HEK293 (cell line): Measurements from ENCODE around the gene CNPY4.

Source experiments
- FEZF1 ChIP-seq: fragments of 450-650 bp; formaldehyde crosslinking; IDR thresholded peaks from 2 replicates; pipeline ENCODE4 v1.5.1; 2016; ENCODE audit warnings: missing biosample characterization, missing genetic modification characterization
- GLIS1 ChIP-seq: fragments of 450-650 bp; formaldehyde crosslinking; IDR thresholded peaks from 2 replicates; pipeline ENCODE4 v1.5.1; 2016; ENCODE audit warnings: missing biosample characterization, missing genetic modification characterization
- HIC1 ChIP-seq: fragments of 450-650 bp; formaldehyde crosslinking; IDR thresholded peaks from 2 replicates; pipeline ENCODE4 v1.5.1; 2016; ENCODE audit warnings: missing biosample characterization, missing genetic modification characterization
- KLF1 ChIP-seq: fragments of 450-650 bp; formaldehyde crosslinking; IDR thresholded peaks from 2 replicates; pipeline ENCODE4 v1.5.1; 2016; ENCODE audit warnings: missing biosample characterization, missing genetic modification characterization
- KLF16 ChIP-seq: fragments of 450-650 bp; formaldehyde crosslinking; IDR thresholded peaks from 2 replicates; pipeline ENCODE4 v1.5.1; 2017; ENCODE audit warnings: missing biosample characterization, missing genetic modification characterization
- TSHZ1 ChIP-seq: fragments of 450-650 bp; formaldehyde crosslinking; IDR thresholded peaks from 2 replicates; pipeline ENCODE4 v1.5.1; 2016; ENCODE audit warnings: missing biosample characterization, missing genetic modification characterization, borderline replicate concordance
- ZBTB17 ChIP-seq: fragments of 450-650 bp; formaldehyde crosslinking; IDR thresholded peaks from 2 replicates; pipeline ENCODE4 v1.5.1; 2016; ENCODE audit warnings: missing biosample characterization, missing genetic modification characterization
- ZBTB21 ChIP-seq: fragments of 450-650 bp; formaldehyde crosslinking; IDR thresholded peaks from 2 replicates; pipeline ENCODE4 v1.5.1; 2017; ENCODE audit warnings: missing biosample characterization, missing genetic modification characterization
- ZEB2 ChIP-seq: fragments of 450-650 bp; formaldehyde crosslinking; IDR thresholded peaks from 2 replicates; pipeline ENCODE4 v1.5.1; 2016; ENCODE audit warnings: missing biosample characterization, missing genetic modification characterization
- ZNF10 ChIP-seq: fragments of 450-650 bp; formaldehyde crosslinking; IDR thresholded peaks from 2 replicates; pipeline ENCODE4 v1.5.1; 2017; ENCODE audit warnings: missing biosample characterization, missing genetic modification characterization
- ZNF24 ChIP-seq: fragments of 450-650 bp; formaldehyde crosslinking; IDR thresholded peaks from 2 replicates; pipeline ENCODE4 v1.5.1; 2016; ENCODE audit warnings: missing biosample characterization, missing genetic modification characterization
- ZNF280D ChIP-seq: fragments of 450-650 bp; formaldehyde crosslinking; IDR thresholded peaks from 2 replicates; pipeline ENCODE4 v1.5.1; 2016; ENCODE audit warnings: missing biosample characterization, missing genetic modification characterization
- ZNF335 ChIP-seq: fragments of 450-650 bp; formaldehyde crosslinking; conservative IDR thresholded peaks from 2 replicates; pipeline ENCODE4 v1.5.1; 2016; ENCODE audit warnings: missing biosample characterization, missing genetic modification characterization
- ZNF394 ChIP-seq: fragments of 450-650 bp; formaldehyde crosslinking; IDR thresholded peaks from 2 replicates; pipeline ENCODE4 v1.5.1; 2016; ENCODE audit warnings: missing biosample characterization, missing genetic modification characterization, mild to moderate bottlenecking, moderate library complexity, borderline replicate concordance
- ZNF416 ChIP-seq: fragments of 450-650 bp; formaldehyde crosslinking; IDR thresholded peaks from 2 replicates; pipeline ENCODE4 v1.5.1; 2016; ENCODE audit warnings: missing biosample characterization, missing genetic modification characterization
- ZNF558 ChIP-seq: fragments of 450-650 bp; formaldehyde crosslinking; IDR thresholded peaks from 2 replicates; pipeline ENCODE4 v1.5.1; 2016; ENCODE audit warnings: missing biosample characterization, missing genetic modification characterization
- ZNF610 ChIP-seq: fragments of 450-650 bp; formaldehyde crosslinking; IDR thresholded peaks from 2 replicates; pipeline ENCODE4 v1.5.1; 2016; ENCODE audit warnings: missing biosample characterization, missing genetic modification characterization, borderline replicate concordance
- ZNF629 ChIP-seq: fragments of 450-650 bp; formaldehyde crosslinking; IDR thresholded peaks from 2 replicates; pipeline ENCODE4 v1.5.1; 2017; ENCODE audit warnings: missing biosample characterization, missing genetic modification characterization
- ZNF658 ChIP-seq: fragments of 450-650 bp; formaldehyde crosslinking; IDR thresholded peaks from 2 replicates; pipeline ENCODE4; 2016; ENCODE audit warnings: missing biosample characterization, missing genetic modification characterization
- ZNF791 ChIP-seq: fragments of 450-650 bp; formaldehyde crosslinking; IDR thresholded peaks from 2 replicates; pipeline ENCODE4 v1.5.1; 2016; ENCODE audit warnings: missing biosample characterization, missing genetic modification characterization
- ZSCAN18 ChIP-seq: fragments of 450-650 bp; formaldehyde crosslinking; IDR thresholded peaks from 2 replicates; pipeline ENCODE4 v1.5.1; 2016; ENCODE audit warnings: missing biosample characterization, missing genetic modification characterization
- ZSCAN30 ChIP-seq: fragments of 450-650 bp; IDR thresholded peaks from 2 replicates; pipeline ENCODE4 v1.5.1; 2018; ENCODE audit warnings: missing biosample characterization, mild to moderate bottlenecking, missing genetic modification characterization, moderate library complexity
- ZSCAN5A ChIP-seq: fragments of 450-650 bp; formaldehyde crosslinking; IDR thresholded peaks from 2 replicates; pipeline ENCODE4 v1.5.1; 2016; ENCODE audit warnings: missing biosample characterization, missing genetic modification characterization
- TF ChIP-seq, protein P1 (sequence below): fragments of 450-650 bp; formaldehyde crosslinking; IDR thresholded peaks from 2 replicates; pipeline ENCODE4 v1.5.1; 2016; ENCODE audit warnings: missing biosample characterization, missing genetic modification characterization

Gene CNPY4

DNA sequence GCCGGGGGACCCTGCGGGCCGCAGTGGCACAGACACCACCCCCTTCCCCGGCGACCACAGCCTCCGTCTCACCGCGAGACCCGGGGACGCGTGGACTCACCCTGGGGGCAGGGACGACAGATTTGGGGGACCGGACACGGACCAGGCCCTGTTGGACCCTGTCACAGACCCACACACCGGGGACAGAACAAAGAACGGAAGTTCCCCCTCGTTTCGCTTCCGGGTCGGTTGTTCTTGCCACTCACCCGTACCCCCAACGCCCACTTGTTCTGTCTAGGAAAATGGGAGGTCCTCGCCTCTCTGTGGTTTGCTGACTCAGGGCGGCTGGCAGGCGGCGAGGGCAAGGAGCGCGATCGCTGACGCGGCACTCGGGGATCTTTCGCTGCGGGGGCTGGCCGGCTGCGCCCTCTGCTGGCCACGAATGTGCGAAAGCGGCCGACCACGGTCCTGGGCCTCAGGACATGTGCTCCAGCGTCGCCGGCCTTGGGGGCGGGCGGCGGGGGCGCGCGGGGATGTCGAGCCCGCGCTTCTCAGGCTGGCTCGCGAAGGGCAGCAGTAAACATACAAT, 37.8 kb upstream of the CNPY4 start, which contains the start of gene ZNF3 (continued):
- TF ChIP-seq, protein P1, sequence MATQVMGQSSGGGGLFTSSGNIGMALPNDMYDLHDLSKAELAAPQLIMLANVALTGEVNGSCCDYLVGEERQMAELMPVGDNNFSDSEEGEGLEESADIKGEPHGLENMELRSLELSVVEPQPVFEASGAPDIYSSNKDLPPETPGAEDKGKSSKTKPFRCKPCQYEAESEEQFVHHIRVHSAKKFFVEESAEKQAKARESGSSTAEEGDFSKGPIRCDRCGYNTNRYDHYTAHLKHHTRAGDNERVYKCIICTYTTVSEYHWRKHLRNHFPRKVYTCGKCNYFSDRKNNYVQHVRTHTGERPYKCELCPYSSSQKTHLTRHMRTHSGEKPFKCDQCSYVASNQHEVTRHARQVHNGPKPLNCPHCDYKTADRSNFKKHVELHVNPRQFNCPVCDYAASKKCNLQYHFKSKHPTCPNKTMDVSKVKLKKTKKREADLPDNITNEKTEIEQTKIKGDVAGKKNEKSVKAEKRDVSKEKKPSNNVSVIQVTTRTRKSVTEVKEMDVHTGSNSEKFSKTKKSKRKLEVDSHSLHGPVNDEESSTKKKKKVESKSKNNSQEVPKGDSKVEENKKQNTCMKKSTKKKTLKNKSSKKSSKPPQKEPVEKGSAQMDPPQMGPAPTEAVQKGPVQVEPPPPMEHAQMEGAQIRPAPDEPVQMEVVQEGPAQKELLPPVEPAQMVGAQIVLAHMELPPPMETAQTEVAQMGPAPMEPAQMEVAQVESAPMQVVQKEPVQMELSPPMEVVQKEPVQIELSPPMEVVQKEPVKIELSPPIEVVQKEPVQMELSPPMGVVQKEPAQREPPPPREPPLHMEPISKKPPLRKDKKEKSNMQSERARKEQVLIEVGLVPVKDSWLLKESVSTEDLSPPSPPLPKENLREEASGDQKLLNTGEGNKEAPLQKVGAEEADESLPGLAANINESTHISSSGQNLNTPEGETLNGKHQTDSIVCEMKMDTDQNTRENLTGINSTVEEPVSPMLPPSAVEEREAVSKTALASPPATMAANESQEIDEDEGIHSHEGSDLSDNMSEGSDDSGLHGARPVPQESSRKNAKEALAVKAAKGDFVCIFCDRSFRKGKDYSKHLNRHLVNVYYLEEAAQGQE (tag by site-specific recombination) = peak; percentile 49
- TF ChIP-seq TSHZ1 (tag by site-specific recombination) = peak; percentile 53
- peak; percentile 83 for TF ChIP-seq GLIS1
- peak; percentile 100 for TF ChIP-seq HIC1
- TF ChIP-seq KLF1 = peak; percentile 49; the same call in 1 of the 2 replicates
- TF ChIP-seq ZNF658 = no peak
- peak; percentile 86 for TF ChIP-seq ZNF610 (tag by site-specific recombination)
- peak; percentile 90 for TF ChIP-seq KLF16 (tag by site-specific recombination)
- peak; percentile 100 for TF ChIP-seq ZBTB17 (tag by site-specific recombination)
- peak; percentile 72 for TF ChIP-seq ZBTB21 (tag by site-specific recombination)
- 0 out of 2 replicates have a peak, but pooled peaks have one; percentile 25 for TF ChIP-seq ZNF558 (tag by site-specific recombination)
- peak; percentile 71 for TF ChIP-seq ZNF394 (tag by site-specific recombination)
- TF ChIP-seq ZEB2 (tag by site-specific recombination) = peak; percentile 100
- no peak for TF ChIP-seq ZNF791 (tag by site-specific recombination)
- TF ChIP-seq ZNF24 = peak; percentile 92
- no peak for TF ChIP-seq ZNF416
- TF ChIP-seq FEZF1 (tag by site-specific recombination) = 0 out of 2 replicates have a peak, but pooled peaks have one; percentile 14
- TF ChIP-seq ZNF629 = peak; percentile 95
- TF ChIP-seq ZSCAN18 (tag by site-specific recombination) = 0 out of 2 replicates have a peak, but pooled peaks have one; percentile 34
- no peak for TF ChIP-seq ZNF280D (tag by site-specific recombination)
- TF ChIP-seq ZNF335 (tag by site-specific recombination) = no peak
- TF ChIP-seq ZSCAN30 (tag by site-specific recombination) = peak; percentile 98
- peak; percentile 67 for TF ChIP-seq ZNF10 (tag by site-specific recombination)
- no peak; the same call in 1 of the 2 replicates for TF ChIP-seq ZSCAN5A
